ENCODE results near the gene KIF12. TPM values are rescaled to one million over a fixed set of nuclear protein-coding genes. Genes with fewer than 3 reads are reported as not detected.

KIF12 gene
- total RNA-seq, 1 donor from 2014 or later: 0.34 TPM

DNA sequence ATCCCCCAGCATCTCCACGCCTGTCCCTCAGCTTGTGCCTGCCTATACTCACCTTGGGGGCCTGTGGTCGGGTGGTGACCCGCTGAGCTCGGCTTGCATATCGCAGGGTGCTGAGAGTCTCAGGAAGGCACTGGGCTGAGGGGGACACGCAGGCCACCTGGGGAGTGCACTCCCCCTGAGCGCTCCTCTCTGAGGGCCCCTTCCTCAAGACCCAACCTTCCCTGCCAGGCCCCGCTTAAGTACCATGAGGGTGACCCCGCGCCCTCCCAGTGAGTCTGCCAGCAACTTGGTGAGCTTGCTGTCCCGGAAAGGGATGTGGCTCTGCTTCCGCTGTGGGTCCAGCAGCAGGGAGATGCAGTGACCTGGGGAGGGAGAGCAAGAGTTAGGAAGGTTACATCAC is 4.1 kb downstream of the KIF12 start:
- Histone ChIP-seq H3K4me3 (ENCODE audit: insufficient read depth, low read depth, low read length) (no peak overlapping the region), H3K27ac (ENCODE audit: low read depth, low read length) (no peak overlapping the region), H3K36me3 (ENCODE audit: insufficient read depth, low read length) (no peaks in the 10 kb centered on the region), H3K9me3 (ENCODE audit: insufficient read depth, low read depth, low read length) (no peaks in the 10 kb centered on the region), H3K4me2 (ENCODE audit: low read length) (no peak overlapping the region), H3K9ac (ENCODE audit: low read length) (no peak overlapping the region), H2AFZ (ENCODE audit: low read depth, low read length) (no peak overlapping the region), H4K20me1 (ENCODE audit: insufficient read depth, low read length) (no peaks in the 10 kb centered on the region), H3K27me3 (ENCODE audit: insufficient read depth, low read length) (peaks cover 4% of the 10 kb centered on the region), H3K4me1 (ENCODE audit: insufficient read depth, low read length) (peaks cover 5% of the 10 kb centered on the region), H3K79me2 (ENCODE audit: insufficient read depth, low read length) (no peaks in the 10 kb centered on the region)
- DNase-seq (ENCODE audit: low read depth): no peak
- H3K36me3 Mint-ChIP-seq (ENCODE audit: low read depth, unreplicated experiment): no peaks in the 10 kb centered on the region
- TF ChIP-seq CTCF (IDR thresholded peaks at IDR 0.05; ENCODE audit: insufficient read depth, low read depth, low read length) (no peak), EZH2 (IDR thresholded peaks at IDR 0.05; ENCODE audit: insufficient read depth, low read length) (no peak)
- no peak overlapping the region for H3K27ac Mint-ChIP-seq (ENCODE audit: unreplicated experiment)
- no peak overlapping the region for H3K4me3 Mint-ChIP-seq (ENCODE audit: unreplicated experiment)
- no peak for FAIRE-seq
- H3K4me1 Mint-ChIP-seq (ENCODE audit: low read depth, unreplicated experiment): peaks cover 2% of the 10 kb centered on the region
- H3K27me3 Mint-ChIP-seq (ENCODE audit: low read depth, unreplicated experiment): peaks cover 60% of the 10 kb centered on the region
- peaks cover 5% of the 10 kb centered on the region for H3K9me3 Mint-ChIP-seq (ENCODE audit: unreplicated experiment)

- no peak for TF ChIP-seq CTCF (IDR thresholded peaks at IDR 0.05; ENCODE audit: insufficient read depth, low read depth, low read length)
- TF ChIP-seq EZH2 (IDR thresholded peaks at IDR 0.05; ENCODE audit: insufficient read depth, low read length): no peak
- Histone ChIP-seq H3K27ac (ENCODE audit: low read depth, low read length) (no peak overlapping the region), H4K20me1 (ENCODE audit: insufficient read depth, low read length) (no peaks in the 10 kb centered on the region), H3K4me1 (ENCODE audit: insufficient read depth, low read length) (peaks cover 5% of the 10 kb centered on the region), H3K79me2 (ENCODE audit: insufficient read depth, low read length) (no peaks in the 10 kb centered on the region), H3K9me3 (ENCODE audit: insufficient read depth, low read depth, low read length) (no peaks in the 10 kb centered on the region), H3K36me3 (ENCODE audit: insufficient read depth, low read length) (no peaks in the 10 kb centered on the region), H3K27me3 (ENCODE audit: insufficient read depth, low read length) (peaks cover 2% of the 10 kb centered on the region), H3K4me2 (ENCODE audit: low read length) (no peak overlapping the region), H3K9ac (ENCODE audit: low read length) (no peak overlapping the region), H3K4me3 (ENCODE audit: insufficient read depth, low read depth, low read length) (no peak overlapping the region), H2AFZ (ENCODE audit: low read depth, low read length) (no peak overlapping the region)
- no peaks in the 10 kb centered on the region for H3K36me3 Mint-ChIP-seq (ENCODE audit: low read depth, unreplicated experiment)
- no peak overlapping the region for H3K27ac Mint-ChIP-seq (ENCODE audit: unreplicated experiment)
- H3K27me3 Mint-ChIP-seq (ENCODE audit: low read depth, unreplicated experiment): peaks cover 60% of the 10 kb centered on the region
- FAIRE-seq: no peak
- H3K4me1 Mint-ChIP-seq (ENCODE audit: low read depth, unreplicated experiment): peaks cover 2% of the 10 kb centered on the region
- H3K9me3 Mint-ChIP-seq (ENCODE audit: unreplicated experiment): peaks cover 2% of the 10 kb centered on the region
- H3K4me3 Mint-ChIP-seq (ENCODE audit: unreplicated experiment): no peak overlapping the region
- DNase-seq (ENCODE audit: low read depth): no peak
Measured at GRCh38 chr9:114093761-114094505, 5.2 kb downstream of the KIF12 start.

- Histone ChIP-seq H3K4me2 (ENCODE audit: low read length) (no peak overlapping the region), H3K4me1 (ENCODE audit: insufficient read depth, low read length) (peaks cover 4% of the 10 kb centered on the region), H3K79me2 (ENCODE audit: insufficient read depth, low read length) (no peaks in the 10 kb centered on the region), H4K20me1 (ENCODE audit: insufficient read depth, low read length) (no peaks in the 10 kb centered on the region), H3K4me3 (ENCODE audit: insufficient read depth, low read depth, low read length) (no peak overlapping the region), H2AFZ (ENCODE audit: low read depth, low read length) (no peak overlapping the region), H3K27ac (ENCODE audit: low read depth, low read length) (no peak overlapping the region), H3K36me3 (ENCODE audit: insufficient read depth, low read length) (no peaks in the 10 kb centered on the region), H3K9ac (ENCODE audit: low read length) (no peak overlapping the region), H3K9me3 (ENCODE audit: insufficient read depth, low read depth, low read length) (no peaks in the 10 kb centered on the region), H3K27me3 (ENCODE audit: insufficient read depth, low read length) (peaks cover 2% of the 10 kb centered on the region)
- TF ChIP-seq EZH2 (IDR thresholded peaks at IDR 0.05; ENCODE audit: insufficient read depth, low read length): no peak
- no peak for TF ChIP-seq CTCF (IDR thresholded peaks at IDR 0.05; ENCODE audit: insufficient read depth, low read depth, low read length)
- FAIRE-seq: no peak
- H3K9me3 Mint-ChIP-seq (ENCODE audit: unreplicated experiment): peaks cover 2% of the 10 kb centered on the region
- no peak overlapping the region for H3K4me3 Mint-ChIP-seq (ENCODE audit: unreplicated experiment)
- no peak for DNase-seq (ENCODE audit: low read depth)
- H3K4me1 Mint-ChIP-seq (ENCODE audit: low read depth, unreplicated experiment): peaks cover 2% of the 10 kb centered on the region
- H3K27me3 Mint-ChIP-seq (ENCODE audit: low read depth, unreplicated experiment): peaks cover 68% of the 10 kb centered on the region
- no peak overlapping the region for H3K27ac Mint-ChIP-seq (ENCODE audit: unreplicated experiment)
- no peaks in the 10 kb centered on the region for H3K36me3 Mint-ChIP-seq (ENCODE audit: low read depth, unreplicated experiment)
Measured at GRCh38 chr9:114093031-114093471, 6.0 kb downstream of the KIF12 start.

All from astrocyte (in vitro differentiated cells and primary cell).